NCI-H510A (cell line): ENCODE data around the gene TMEM51.

Experiments used
- DNase-seq: peaks from one replicate; lab custom pipeline; 2025; lab: John Stamatoyannopoulos, UW

The TMEM51 gene

GRCh38 chr1:15218287-15219279 lies 65.0 kb downstream of the TMEM51 start:
- no peak for DNase-seq

- no peak for DNase-seq
These were observed 65.9 kb downstream of the TMEM51 start for GRCh38 chr1:15219280-15220023.

DNA sequence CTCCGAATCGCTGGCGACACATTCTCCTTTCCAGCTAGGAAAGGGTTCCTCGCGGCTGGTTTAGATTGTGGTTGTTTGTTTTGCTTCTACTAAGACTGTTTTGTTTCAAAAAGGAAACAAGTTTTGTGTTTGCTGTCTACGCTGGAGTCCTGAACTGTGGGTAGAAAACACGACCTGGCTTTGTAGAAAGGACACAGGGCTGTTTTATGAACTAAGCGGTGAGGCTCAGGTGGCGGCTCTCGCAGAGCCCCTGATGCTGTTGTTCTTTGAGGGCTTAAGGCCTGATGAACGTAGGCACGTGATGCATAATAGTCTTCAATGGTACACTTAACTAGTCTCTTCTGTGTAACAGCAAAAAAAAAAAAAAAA lies 66.5 kb downstream of the TMEM51 start:
- no peak for DNase-seq

- DNase-seq: no peak
These were observed 67.4 kb downstream of the TMEM51 start for GRCh38 chr1:15220825-15221431.

- no peak for DNase-seq
These were observed 69.2 kb downstream of the TMEM51 start for GRCh38 chr1:15222653-15223303.

- no peak for DNase-seq
These were observed 70.8 kb downstream of the TMEM51 start for GRCh38 chr1:15224259-15224869.

- no peak for DNase-seq
These were observed 71.4 kb downstream of the TMEM51 start for GRCh38 chr1:15224974-15225373.

DNA sequence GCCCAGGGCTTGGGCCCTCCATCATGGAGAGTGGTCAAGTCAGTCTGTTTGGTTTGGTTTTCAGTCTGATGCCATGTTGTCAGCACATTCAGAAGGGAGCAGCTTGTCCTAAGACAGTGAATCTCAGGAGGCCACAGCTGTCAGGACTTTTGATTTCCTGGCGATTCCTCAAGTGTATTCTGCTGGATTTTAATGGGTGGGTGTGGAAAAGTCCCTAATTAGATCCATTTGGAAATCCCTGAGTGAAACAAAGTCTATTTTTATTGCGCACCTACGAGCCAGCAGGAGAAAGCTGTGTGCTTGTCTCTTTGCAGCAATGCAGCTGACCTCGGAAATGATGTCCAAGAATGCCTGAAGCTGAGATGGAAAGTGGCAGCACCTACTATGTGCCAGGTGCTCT lies 71.9 kb downstream of the TMEM51 start:
- no peak for DNase-seq

DNA sequence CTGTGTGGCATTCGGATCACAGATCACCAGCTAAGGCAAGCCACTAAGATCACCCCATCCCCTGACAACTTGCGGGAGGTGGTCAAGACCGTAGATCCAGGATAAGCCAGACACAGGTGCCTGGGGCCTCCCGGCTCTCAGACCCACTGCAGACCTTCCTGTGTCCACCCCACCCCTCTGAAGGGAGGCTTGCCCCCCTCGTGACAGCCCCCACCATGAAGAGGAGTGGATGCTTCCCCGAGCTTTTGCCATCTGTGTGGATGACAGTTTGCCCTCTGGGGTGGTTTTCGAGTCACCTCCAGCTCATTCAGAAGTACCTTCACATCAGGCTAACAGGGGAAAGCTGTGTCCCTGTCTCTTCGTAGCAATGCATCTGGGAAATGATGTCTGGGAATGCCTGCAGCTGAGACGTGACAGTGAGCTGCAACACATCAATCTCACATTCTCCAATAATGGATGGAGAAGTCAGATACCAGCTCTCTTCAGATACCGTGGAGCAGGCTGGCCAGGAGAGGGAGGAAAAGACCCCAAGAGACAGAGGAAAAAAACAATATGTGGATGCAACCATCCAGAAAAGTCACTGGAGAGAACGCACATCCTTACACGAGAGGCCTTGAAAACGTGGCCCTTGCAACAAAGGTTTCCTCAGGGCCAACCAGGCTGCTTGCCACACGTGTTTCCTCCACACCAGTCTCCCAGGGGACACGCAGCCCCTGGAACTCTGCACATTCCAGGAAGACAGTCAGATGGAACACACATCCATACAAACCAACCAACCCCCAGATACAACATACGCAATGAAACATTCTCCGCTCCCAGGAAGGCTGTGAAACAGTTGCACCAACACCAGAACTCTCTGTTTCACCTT lies 73.1 kb downstream of the TMEM51 start:
- no peak for DNase-seq

DNA sequence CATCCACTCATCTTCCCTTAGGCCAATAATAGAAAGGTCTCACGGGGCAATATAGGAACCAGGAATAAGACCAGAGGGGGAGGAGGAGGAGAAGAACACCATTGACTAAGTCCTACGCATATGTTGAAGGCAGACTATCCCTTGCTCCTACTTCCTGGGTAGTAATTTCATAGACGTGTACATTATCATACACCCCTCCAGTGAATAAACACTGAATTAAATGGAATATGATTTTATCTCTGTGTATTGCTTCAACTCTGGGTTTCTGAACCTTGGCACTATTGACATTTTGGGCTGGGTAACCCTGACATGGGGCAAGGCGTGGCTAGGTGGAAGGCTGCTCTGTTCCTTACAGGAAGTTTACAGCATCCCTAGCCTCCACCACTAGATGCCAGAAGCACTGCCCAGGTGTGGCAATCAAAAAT lies 76.2 kb downstream of the TMEM51 start:
- no peak for DNase-seq

DNA sequence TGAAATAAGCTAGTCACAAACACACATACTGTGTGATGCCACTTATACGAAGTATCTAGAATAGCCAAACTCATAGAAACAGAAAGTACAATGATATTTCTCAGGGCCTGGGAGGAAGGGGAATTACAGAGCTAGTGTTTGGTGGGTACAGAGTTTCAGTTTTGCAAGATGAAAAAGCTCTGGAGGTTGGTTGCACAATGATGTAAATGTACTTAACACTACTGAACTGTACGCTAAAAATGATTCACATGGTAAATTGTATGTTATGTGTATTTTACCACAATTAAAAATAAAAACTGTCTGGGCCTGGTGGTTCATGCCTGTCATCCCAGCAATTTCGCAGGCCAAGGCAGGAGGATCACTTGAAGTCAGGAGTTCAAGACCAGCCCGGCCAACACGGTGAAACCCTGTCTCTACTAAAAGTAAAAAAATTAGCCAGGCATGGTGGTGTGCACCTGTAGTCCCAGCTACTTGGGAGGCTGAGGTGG lies 78.2 kb downstream of the TMEM51 start:
- no peak for DNase-seq

- no peak for DNase-seq
These were observed 80.1 kb downstream of the TMEM51 start for GRCh38 chr1:15233689-15234088.

- no peak for DNase-seq
These were observed 82.8 kb downstream of the TMEM51 start for GRCh38 chr1:15236321-15236721.

GRCh38 chr1:15236746-15237145 lies 83.2 kb downstream of the TMEM51 start:
- no peak for DNase-seq

DNA sequence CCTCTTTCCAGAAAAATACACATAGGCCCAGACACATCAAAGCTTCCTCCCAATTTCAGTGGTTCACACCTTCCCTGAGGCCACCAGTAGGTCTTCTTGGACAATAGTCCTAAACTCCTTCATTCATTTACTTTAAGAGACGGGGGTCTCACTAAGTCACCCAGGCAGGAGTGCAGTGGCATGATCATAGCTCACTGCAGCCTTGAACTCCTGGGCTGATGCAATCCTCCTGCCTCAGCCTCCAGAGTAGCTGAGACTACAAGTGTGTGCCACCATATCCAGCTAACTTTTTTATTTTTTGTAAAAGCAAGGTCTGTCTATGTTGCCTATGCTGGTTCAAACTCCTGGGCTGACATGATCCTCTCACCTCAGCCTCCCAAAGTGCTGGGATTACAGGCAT lies 85.2 kb downstream of the TMEM51 start:
- no peak for DNase-seq

DNA sequence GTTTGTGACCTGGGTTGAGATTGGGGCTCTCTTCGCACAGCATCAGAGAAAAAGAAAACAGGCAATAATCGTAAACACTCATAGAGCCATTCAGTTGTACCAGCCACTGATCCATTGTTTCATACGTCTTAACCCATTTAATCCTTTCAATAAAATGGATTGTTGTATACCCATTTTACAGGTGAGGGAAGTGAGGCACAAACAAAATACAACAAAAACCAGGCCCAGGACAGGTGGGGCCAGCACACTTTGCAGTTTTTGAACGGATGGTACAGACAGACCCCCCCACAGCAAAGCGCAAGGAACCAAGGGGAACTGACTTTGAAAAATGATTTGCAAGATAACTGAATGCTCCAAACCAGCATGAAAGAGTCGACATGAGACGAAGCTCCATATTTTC lies 89.2 kb downstream of the TMEM51 start:
- no peak for DNase-seq

DNA sequence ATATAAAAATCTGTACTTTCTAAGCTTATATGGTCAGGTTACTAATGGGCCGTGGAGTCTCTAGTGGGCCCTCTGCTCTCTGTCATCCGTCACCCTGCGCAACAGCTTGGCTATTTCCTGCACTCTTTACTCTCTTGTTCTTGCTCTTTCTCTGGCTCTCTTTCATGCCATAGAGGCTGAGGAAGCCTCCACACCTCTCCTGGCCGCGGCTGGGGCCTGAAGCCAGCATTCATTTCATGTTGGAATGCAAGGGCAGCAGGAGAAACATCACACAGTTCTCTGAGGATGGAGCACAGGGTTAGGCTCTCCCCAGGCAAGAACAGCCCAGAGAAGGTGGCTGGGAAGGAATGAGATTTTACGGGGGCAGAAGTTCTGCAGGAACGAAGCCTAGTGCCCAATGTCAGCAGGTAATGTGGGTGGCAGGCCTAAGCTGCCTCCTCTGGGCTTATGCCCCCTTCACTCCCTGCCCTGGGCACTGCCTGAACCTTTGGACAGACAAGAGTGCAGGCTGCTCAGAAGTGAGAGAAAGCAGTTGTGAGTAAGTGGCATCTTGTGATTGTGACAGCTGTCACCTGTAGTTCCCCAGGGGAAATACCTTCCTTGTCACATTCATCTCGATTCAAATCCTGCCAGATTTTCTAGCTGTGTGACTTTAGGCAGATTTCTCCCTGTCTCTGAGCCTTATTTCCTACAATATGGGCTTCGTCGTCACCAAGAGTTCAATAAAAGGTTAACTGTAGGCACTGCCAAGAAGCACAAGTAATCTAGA lies 89.9 kb downstream of the TMEM51 start:
- no peak for DNase-seq

- no peak for DNase-seq
These were observed 91.3 kb downstream of the TMEM51 start for GRCh38 chr1:15244813-15245212.

DNA sequence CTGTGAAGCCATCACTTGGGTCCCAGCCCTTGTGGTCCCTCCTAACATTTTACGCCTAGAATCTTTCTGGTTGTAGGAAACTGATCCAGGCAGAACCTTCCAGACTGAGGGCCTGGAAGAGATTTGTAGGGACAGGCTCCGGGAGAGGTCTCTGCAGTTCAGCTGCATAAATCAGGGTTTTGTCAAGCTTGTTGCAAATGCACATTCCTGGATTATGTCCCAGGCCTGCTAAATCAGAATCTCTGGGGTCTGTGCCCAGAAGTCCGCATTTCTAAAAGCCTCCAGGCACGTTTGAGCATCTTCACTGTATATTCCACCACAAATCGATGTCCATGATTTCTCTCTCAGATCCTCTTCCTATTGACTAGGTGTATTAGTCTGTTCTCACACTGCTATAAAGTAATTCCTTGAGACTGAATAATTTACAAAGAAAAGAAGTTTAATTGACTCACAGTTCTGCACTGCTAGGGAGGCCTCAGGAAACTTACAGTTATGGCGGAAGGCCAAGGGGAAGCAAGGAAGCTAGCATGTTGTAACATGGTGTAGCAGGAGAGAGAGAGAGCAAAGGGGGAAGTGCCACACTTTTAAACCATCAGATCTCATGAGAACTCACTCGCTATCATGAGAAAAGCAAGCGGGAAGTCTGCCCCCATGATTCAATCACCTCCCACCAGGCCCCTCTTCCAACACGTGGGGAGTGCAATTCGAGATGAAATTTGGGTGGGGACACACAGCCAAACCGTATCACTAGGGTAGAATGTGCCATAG lies 92.2 kb downstream of the TMEM51 start:
- no peak for DNase-seq
